GM12872 (cell line): Measurements from ENCODE around the gene EIF2S1.

Experiments
- TF ChIP-seq, protein P1 (sequence below): IDR thresholded peaks from 3 replicates; pipeline ENCODE4 v1.5.1; 2011; ENCODE audit warnings: low read depth, mild to moderate bottlenecking, low read length, moderate library complexity; ENCODE audit not compliant: insufficient read depth

EIF2S1 gene

DNA sequence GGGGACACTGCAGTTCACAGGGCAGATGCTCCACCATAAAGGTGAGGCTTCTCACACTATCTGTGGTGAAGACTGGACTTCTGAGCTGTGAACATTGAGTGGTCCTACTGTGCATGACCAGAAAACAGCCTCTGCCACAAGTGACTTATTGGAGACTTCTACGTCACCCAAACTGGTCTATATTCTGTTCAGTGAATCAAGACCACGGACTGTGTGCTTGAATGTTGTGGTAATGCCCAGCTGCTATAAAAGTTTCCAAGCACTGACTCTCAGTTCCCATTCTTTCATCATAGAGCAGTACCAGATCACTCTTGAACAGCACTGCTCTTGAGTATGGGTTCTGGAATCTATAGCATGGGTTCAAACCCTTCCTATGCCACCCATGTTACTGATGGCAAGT, 56.7 kb downstream of the EIF2S1 start:
- TF ChIP-seq, protein P1, sequence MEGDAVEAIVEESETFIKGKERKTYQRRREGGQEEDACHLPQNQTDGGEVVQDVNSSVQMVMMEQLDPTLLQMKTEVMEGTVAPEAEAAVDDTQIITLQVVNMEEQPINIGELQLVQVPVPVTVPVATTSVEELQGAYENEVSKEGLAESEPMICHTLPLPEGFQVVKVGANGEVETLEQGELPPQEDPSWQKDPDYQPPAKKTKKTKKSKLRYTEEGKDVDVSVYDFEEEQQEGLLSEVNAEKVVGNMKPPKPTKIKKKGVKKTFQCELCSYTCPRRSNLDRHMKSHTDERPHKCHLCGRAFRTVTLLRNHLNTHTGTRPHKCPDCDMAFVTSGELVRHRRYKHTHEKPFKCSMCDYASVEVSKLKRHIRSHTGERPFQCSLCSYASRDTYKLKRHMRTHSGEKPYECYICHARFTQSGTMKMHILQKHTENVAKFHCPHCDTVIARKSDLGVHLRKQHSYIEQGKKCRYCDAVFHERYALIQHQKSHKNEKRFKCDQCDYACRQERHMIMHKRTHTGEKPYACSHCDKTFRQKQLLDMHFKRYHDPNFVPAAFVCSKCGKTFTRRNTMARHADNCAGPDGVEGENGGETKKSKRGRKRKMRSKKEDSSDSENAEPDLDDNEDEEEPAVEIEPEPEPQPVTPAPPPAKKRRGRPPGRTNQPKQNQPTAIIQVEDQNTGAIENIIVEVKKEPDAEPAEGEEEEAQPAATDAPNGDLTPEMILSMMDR = no peak

DNA sequence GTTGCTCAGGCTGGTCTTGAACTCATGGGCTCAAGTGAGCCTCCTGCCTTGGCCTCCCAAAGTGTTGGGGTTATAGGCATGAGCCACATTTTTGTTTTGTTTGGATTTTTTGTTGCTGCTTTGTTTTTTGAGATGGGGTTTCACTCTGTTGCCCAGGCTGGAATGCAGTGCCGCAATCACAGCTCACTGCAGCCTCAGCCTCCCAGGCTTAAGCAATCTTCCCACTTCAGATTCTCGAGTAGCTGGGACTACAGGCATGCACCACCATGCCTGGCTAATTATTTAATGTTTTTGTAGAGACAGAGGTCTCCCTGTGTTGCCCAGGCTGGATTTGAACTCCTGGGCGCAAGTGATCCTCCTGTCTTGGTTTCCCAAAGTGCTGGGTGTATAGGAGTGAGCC, 57.5 kb downstream of the EIF2S1 start:
- TF ChIP-seq, protein P1 = no peak

GRCh38 chr14:67418401-67419191, 58.5 kb downstream of the EIF2S1 start:
- TF ChIP-seq, protein P1 = no peak

GRCh38 chr14:67420102-67420739, 60.1 kb downstream of the EIF2S1 start:
- TF ChIP-seq, protein P1 = peak; percentile 72

- TF ChIP-seq, protein P1 = no peak
Observed at GRCh38 chr14:67421356-67422224, 61.5 kb downstream of the EIF2S1 start.

GRCh38 chr14:67423424-67423823, 63.3 kb downstream of the EIF2S1 start:
- TF ChIP-seq, protein P1 = no peak

GRCh38 chr14:67424539-67424938, 64.4 kb downstream of the EIF2S1 start:
- TF ChIP-seq, protein P1 = no peak
